GM23248 (cell line): Measurements from ENCODE around the gene HOMER2. TPM values are rescaled to one million over a fixed set of nuclear protein-coding genes. Genes with fewer than 3 reads are reported as not detected.

Experiments used
- DNase-seq: peaks from one replicate; pipeline ENCODE4 v3.0.0-alpha.2; 2015
- H2AFZ ChIP-seq: fragments of 200-600 bp; sonication (generic); 2 replicates; pipeline ENCODE4 v1.6.1; 2016; ENCODE audit warnings: antibody characterized with exemption
- H3F3A ChIP-seq: fragments of 200-600 bp; sonication (generic); 2 replicates; pipeline ENCODE4 v1.6.1; 2016; ENCODE audit warnings: mild to moderate bottlenecking, antibody characterized with exemption, mixed run types; ENCODE audit not compliant: insufficient read depth
- H3K27ac ChIP-seq: fragments of 200-600 bp; sonication (generic); 2 replicates; pipeline ENCODE4 v1.5.1; 2016; ENCODE audit warnings: mild to moderate bottlenecking
- H3K27me3 ChIP-seq: fragments of 200-600 bp; sonication (generic); replicated peaks from 2 replicates; pipeline ENCODE4 v1.6.1; 2016; ENCODE audit warnings: mild to moderate bottlenecking; ENCODE audit not compliant: insufficient read depth
- H3K36me3 ChIP-seq: fragments of 200-600 bp; sonication (generic); 2 replicates; pipeline ENCODE4 v1.6.1; 2016; ENCODE audit warnings: low read depth, mild to moderate bottlenecking
- H3K4me1 ChIP-seq: fragments of 200-600 bp; sonication (generic); 2 replicates; pipeline ENCODE4 v1.6.1; 2016; ENCODE audit warnings: mild to moderate bottlenecking; ENCODE audit not compliant: insufficient read depth
- H3K4me2 ChIP-seq: fragments of 200-600 bp; sonication (generic); one replicate; pipeline ENCODE4 v1.6.1; 2016; ENCODE audit warnings: mild to moderate bottlenecking; ENCODE audit not compliant: unreplicated experiment
- H3K4me3 ChIP-seq: fragments of 200-600 bp; sonication (generic); 2 replicates; pipeline ENCODE4 v1.5.1; 2016; ENCODE audit warnings: mild to moderate bottlenecking
- H3K79me2 ChIP-seq: fragments of 200-600 bp; sonication (generic); 2 replicates; pipeline ENCODE4 v1.6.1; 2016; ENCODE audit warnings: mild to moderate bottlenecking; ENCODE audit not compliant: insufficient read depth
- H3K9ac ChIP-seq: fragments of 200-600 bp; sonication (generic); 2 replicates; pipeline ENCODE4 v1.6.1; 2016; ENCODE audit warnings: mild to moderate bottlenecking
- H3K9me2 ChIP-seq: fragments of 200-600 bp; sonication (generic); 2 replicates; pipeline ENCODE4 v1.6.1; 2016; ENCODE audit warnings: mixed run types, mild to moderate bottlenecking, moderate library complexity; ENCODE audit not compliant: insufficient read depth
- H3K9me3 ChIP-seq: fragments of 200-600 bp; sonication (generic); one replicate; pipeline ENCODE4 v1.6.1; 2017; ENCODE audit warnings: low read depth
- H4K20me1 ChIP-seq: fragments of 200-600 bp; sonication (generic); 2 replicates; pipeline ENCODE4 v1.6.0; 2016; ENCODE audit not compliant: insufficient read depth
- EZH2 ChIP-seq: fragments of 200-600 bp; sonication (generic); IDR thresholded peaks from 2 replicates; pipeline ENCODE4 v1.6.1; 2018; ENCODE audit warnings: antibody characterized with exemption, mild to moderate bottlenecking; ENCODE audit not compliant: insufficient read depth, poor library complexity, severe bottlenecking
- EZH2phosphoT487 ChIP-seq: fragments of 200-600 bp; sonication (generic); IDR thresholded peaks from 2 replicates; pipeline ENCODE4 v1.6.1; 2018; ENCODE audit warnings: antibody characterized with exemption, moderate library complexity, mild to moderate bottlenecking, low read depth; ENCODE audit not compliant: insufficient read depth
- WGBS, 2 experiments: methylation state at CpG; one replicate each; pipeline ENCODE4 v1.1.6; 2015 to 2017; ENCODE audit warnings: low lambda C conversion rate in 2 of 2, low coverage in 1 of 2; ENCODE audit errors: missing lambda C conversion rate in 2 of 2; 5-methylcytosine and 5-hydroxymethylcytosine counted together
- in situ Hi-C: fragments of 300-500 bp; cut with MboI; formaldehyde crosslinking; loops from 2 replicates; pipeline ENCODE4 v1.15.0; 2020
- polyA plus RNA-seq: library from polyadenylated mRNA; unstranded; fragments of >200 nt; fragmentation: Nextera tagmentation; extraction: Ambion mirVana; gene quantifications from 2 replicates; pipeline ENCODE4 v1.2.1, GENCODE V29; 2016
- total RNA-seq: library from RNA; depleted of rRNA; stranded (reverse); fragments of >200 nt; shearing (Covaris generic); gene quantifications from 2 replicates; pipeline ENCODE4 v1.2.3, GENCODE V29; 2014

Gene HOMER2
- total and polyA plus RNA-seq, 2 experiments from 2014 or later = 9.0 to 17.0 TPM

- in situ Hi-C loops = no loop called here
- Histone ChIP-seq H4K20me1 (no peaks in the 10 kb centered on the region), H3K27me3 (no peaks in the 10 kb centered on the region), H3K79me2 (no peaks in the 10 kb centered on the region), H3K4me1 (peaks cover 12% of the 10 kb centered on the region), H3K9me3 (no peaks in the 10 kb centered on the region), H3K4me2 (no peak overlapping the region), H3K36me3 (no peaks in the 10 kb centered on the region), H2AFZ (no peak overlapping the region), H3K27ac (no peak overlapping the region), H3F3A (0 out of 2 replicates have a peak, but pooled peaks cover 5% of the 10 kb centered on the region), H3K9ac (no peak overlapping the region), H3K9me2 (no peaks in the 10 kb centered on the region), H3K4me3 (no peak overlapping the region)
- WGBS, 2 experiments = 86 to 89% methylated on average over 1 of the region's 1 CpG
- TF ChIP-seq EZH2phosphoT487 (no peak), EZH2 (no peak)
- no peak for DNase-seq
These were observed 17.1 kb downstream of the HOMER2 start for GRCh38 chr15:82935382-82935781.

GRCh38 chr15:82934100-82934880, 18.2 kb downstream of the HOMER2 start:
- in situ Hi-C loops = no loop called here
- no peaks in the 10 kb centered on the region for H3K9me2 ChIP-seq
- WGBS, 2 experiments = 83 to 88% methylated on average over 13 to 15 of the region's 15 CpGs

GRCh38 chr15:82933576-82933975, 18.9 kb downstream of the HOMER2 start:
- Histone ChIP-seq H3K27ac (no peak overlapping the region), H3F3A (0 out of 2 replicates have a peak, but pooled peaks cover 5% of the 10 kb centered on the region), H3K4me1 (peaks cover 15% of the 10 kb centered on the region), H2AFZ (no peak overlapping the region), H3K79me2 (no peaks in the 10 kb centered on the region), H3K27me3 (no peaks in the 10 kb centered on the region), H3K4me2 (no peak overlapping the region), H3K9ac (no peak overlapping the region), H3K36me3 (no peaks in the 10 kb centered on the region), H3K9me2 (no peaks in the 10 kb centered on the region), H3K4me3 (no peak overlapping the region), H4K20me1 (no peaks in the 10 kb centered on the region), H3K9me3 (no peaks in the 10 kb centered on the region)
- in situ Hi-C loops = no loop called here
- 82 to 85% methylated on average over 6 of the region's 6 CpGs for WGBS, 2 experiments
- DNase-seq = peak; percentile 12
- TF ChIP-seq EZH2 = no peak
- no peak for TF ChIP-seq EZH2phosphoT487

More at GRCh38 chr15:82934100-82934880, 18.2 kb downstream of the HOMER2 start:
- H2AFZ ChIP-seq = no peak overlapping the region
- no peaks in the 10 kb centered on the region for H4K20me1 ChIP-seq
- H3K9me3 ChIP-seq = no peaks in the 10 kb centered on the region
- no peak for DNase-seq
- no peaks in the 10 kb centered on the region for H3K79me2 ChIP-seq
- TF ChIP-seq EZH2phosphoT487 = no peak
- TF ChIP-seq EZH2 = no peak
- no peaks in the 10 kb centered on the region for H3K36me3 ChIP-seq
- H3K4me1 ChIP-seq = peaks cover 12% of the 10 kb centered on the region
- no peak overlapping the region for H3K27ac ChIP-seq
- no peak overlapping the region for H3K4me2 ChIP-seq
- H3K27me3 ChIP-seq = no peaks in the 10 kb centered on the region
- H3F3A ChIP-seq = 0 out of 2 replicates have a peak, but pooled peaks cover 5% of the 10 kb centered on the region
- H3K4me3 ChIP-seq = no peak overlapping the region
- no peak overlapping the region for H3K9ac ChIP-seq

- in situ Hi-C loops = no loop called here
- WGBS, 2 experiments = 76 to 77% methylated on average over 2 to 3 of the region's 3 CpGs
- Histone ChIP-seq H3F3A (no peaks in the 10 kb centered on the region), H4K20me1 (no peaks in the 10 kb centered on the region), H3K4me1 (peaks cover 6% of the 10 kb centered on the region; the same call in 1 of the 2 replicates), H3K4me2 (no peak overlapping the region), H2AFZ (no peak overlapping the region), H3K9ac (no peak overlapping the region), H3K4me3 (no peak overlapping the region), H3K9me3 (no peaks in the 10 kb centered on the region), H3K27ac (no peak overlapping the region), H3K9me2 (no peaks in the 10 kb centered on the region), H3K36me3 (no peaks in the 10 kb centered on the region), H3K79me2 (no peaks in the 10 kb centered on the region), H3K27me3 (no peaks in the 10 kb centered on the region)
- TF ChIP-seq EZH2phosphoT487 (no peak), EZH2 (no peak)
- no peak for DNase-seq
These were observed 21.3 kb downstream of the HOMER2 start for GRCh38 chr15:82931221-82931620.
